Stomach smooth muscle (tissue), 2 donors: ENCODE results near the gene SLC8B1.

Experiments
- H3K27ac ChIP-seq: one replicate; pipeline ENCODE4 v1.7.0; 2013; ENCODE audit warnings: mild to moderate bottlenecking, low read length, inconsistent platforms
- H3K27me3 ChIP-seq, 2 donors: one replicate each; pipeline ENCODE4 v1.7.0; 2013; ENCODE audit warnings: low read length in 2 of 2; ENCODE audit not compliant: insufficient read depth in 2 of 2, control insufficient read depth in 1 of 2
- H3K36me3 ChIP-seq, 2 donors: one replicate each; pipeline ENCODE4 v1.7.0; 2013; ENCODE audit warnings: low read length in 2 of 2; ENCODE audit not compliant: control insufficient read depth in 2 of 2, insufficient read depth in 2 of 2
- H3K4me1 ChIP-seq: one replicate; pipeline ENCODE4 v1.7.0; 2013; ENCODE audit warnings: low read length; ENCODE audit not compliant: control insufficient read depth, insufficient read depth
- H3K4me3 ChIP-seq, 2 donors: one replicate each; pipeline ENCODE4 v1.7.0; 2013; ENCODE audit warnings: low read length in 2 of 2
- H3K9ac ChIP-seq, 2 donors: one replicate each; pipeline ENCODE4 v1.7.0; 2013; ENCODE audit warnings: low read length in 2 of 2, mild to moderate bottlenecking in 1 of 2
- H3K9me3 ChIP-seq, 2 donors: one replicate each; pipeline ENCODE4 v1.7.0; 2013; ENCODE audit warnings: low read length in 2 of 2; ENCODE audit not compliant: control insufficient read depth in 2 of 2
- donor health status: healthy.
- donor health status: Pancreatic carcinoma.

SLC8B1 gene

GRCh38 chr12:113318900-113319628, 15.8 kb downstream of the SLC8B1 start:
- H3K4me3 ChIP-seq, result no peak overlapping the region
- no peaks in the 10 kb centered on the region for H3K9me3 ChIP-seq
- H3K9ac ChIP-seq, result no peak overlapping the region
- H3K27me3 ChIP-seq, result no peaks in the 10 kb centered on the region
- no peak overlapping the region for H3K27ac ChIP-seq
- peaks cover 4% of the 10 kb centered on the region for H3K4me1 ChIP-seq
- H3K36me3 ChIP-seq, result peaks cover 11 to 22% of the 10 kb centered on the region in 2 donors

- H3K9ac ChIP-seq, result no peak overlapping the region
- no peak overlapping the region for H3K4me3 ChIP-seq
- H3K27ac ChIP-seq, result no peak overlapping the region
- no peaks in the 10 kb centered on the region for H3K27me3 ChIP-seq
- H3K36me3 ChIP-seq, result peaks cover 11 to 23% of the 10 kb centered on the region in 2 donors
- H3K9me3 ChIP-seq, result no peaks in the 10 kb centered on the region
- H3K4me1 ChIP-seq, result peaks cover 6% of the 10 kb centered on the region
Measured at GRCh38 chr12:113318046-113318656, 16.8 kb downstream of the SLC8B1 start.

- H3K27me3 ChIP-seq, result no peaks in the 10 kb centered on the region
- no peaks in the 10 kb centered on the region for H3K9me3 ChIP-seq
- H3K4me3 ChIP-seq, result no peak overlapping the region
- H3K27ac ChIP-seq, result no peak overlapping the region
- peaks cover 11 to 23% of the 10 kb centered on the region in 2 donors for H3K36me3 ChIP-seq
- peaks cover 6% of the 10 kb centered on the region for H3K4me1 ChIP-seq
- H3K9ac ChIP-seq, result no peak overlapping the region
Measured at GRCh38 chr12:113317122-113317521, 17.8 kb downstream of the SLC8B1 start.

- peaks cover 11 to 22% of the 10 kb centered on the region in 2 donors for H3K36me3 ChIP-seq
- no peak overlapping the region for H3K27ac ChIP-seq
Measured at GRCh38 chr12:113316155-113316554, 18.8 kb downstream of the SLC8B1 start.

GRCh38 chr12:113315358-113315757, 19.6 kb downstream of the SLC8B1 start:
- no peak overlapping the region for H3K4me3 ChIP-seq
- H3K27me3 ChIP-seq, result no peaks in the 10 kb centered on the region
- H3K4me1 ChIP-seq, result peaks cover 6% of the 10 kb centered on the region
- no peaks in the 10 kb centered on the region for H3K9me3 ChIP-seq
- H3K27ac ChIP-seq, result no peak overlapping the region
- H3K36me3 ChIP-seq, result peaks cover 7 to 18% of the 10 kb centered on the region in 2 donors
- H3K9ac ChIP-seq, result no peak overlapping the region

More at GRCh38 chr12:113316155-113316554, 18.8 kb downstream of the SLC8B1 start:
- Histone ChIP-seq H3K27me3 (no peaks in the 10 kb centered on the region), H3K9me3 (no peaks in the 10 kb centered on the region), H3K4me1 (peaks cover 6% of the 10 kb centered on the region), H3K9ac (no peak overlapping the region), H3K4me3 (no peak overlapping the region)

GRCh38 chr12:113314121-113314529, 20.8 kb downstream of the SLC8B1 start:
- H3K4me1 ChIP-seq, result peaks cover 6% of the 10 kb centered on the region
- no peaks in the 10 kb centered on the region for H3K27me3 ChIP-seq
- no peak overlapping the region for H3K9ac ChIP-seq
- H3K9me3 ChIP-seq, result no peaks in the 10 kb centered on the region
- no peak overlapping the region for H3K27ac ChIP-seq
- H3K4me3 ChIP-seq, result no peak overlapping the region
- peaks cover 7 to 21% of the 10 kb centered on the region in 2 donors for H3K36me3 ChIP-seq

- no peaks in the 10 kb centered on the region for H3K9me3 ChIP-seq
Measured at GRCh38 chr12:113310489-113310888, 24.4 kb downstream of the SLC8B1 start.

GRCh38 chr12:113306382-113306781, 28.5 kb downstream of the SLC8B1 start:
- Histone ChIP-seq H3K9ac (no peak overlapping the region), H3K9me3 (no peaks in the 10 kb centered on the region), H3K36me3 (peaks cover 0 to 22% of the 10 kb centered on the region in 2 donors), H3K27me3 (no peaks in the 10 kb centered on the region), H3K4me1 (no peaks in the 10 kb centered on the region), H3K27ac (no peak overlapping the region), H3K4me3 (no peak overlapping the region)

More at GRCh38 chr12:113310489-113310888, 24.4 kb downstream of the SLC8B1 start:
- Histone ChIP-seq H3K4me3 (no peak overlapping the region), H3K27ac (no peak overlapping the region), H3K27me3 (no peaks in the 10 kb centered on the region), H3K36me3 (peaks cover 0 to 15% of the 10 kb centered on the region in 2 donors), H3K9ac (no peak overlapping the region), H3K4me1 (peaks cover 6% of the 10 kb centered on the region)

GRCh38 chr12:113305281-113305856, 29.5 kb downstream of the SLC8B1 start:
- Histone ChIP-seq H3K4me1 (no peaks in the 10 kb centered on the region), H3K36me3 (peaks cover 0 to 22% of the 10 kb centered on the region in 2 donors), H3K9me3 (no peaks in the 10 kb centered on the region), H3K27me3 (no peaks in the 10 kb centered on the region), H3K4me3 (no peak overlapping the region), H3K9ac (no peak overlapping the region), H3K27ac (no peak overlapping the region)

- Histone ChIP-seq H3K4me3 (no peak overlapping the region), H3K9ac (no peak overlapping the region), H3K4me1 (peaks cover 14% of the 10 kb centered on the region), H3K36me3 (peaks cover 0 to 19% of the 10 kb centered on the region in 2 donors), H3K27me3 (no peaks in the 10 kb centered on the region), H3K27ac (no peak overlapping the region), H3K9me3 (no peaks in the 10 kb centered on the region)
Measured at GRCh38 chr12:113302886-113303640, 31.8 kb downstream of the SLC8B1 start.
